Calu3 (cell line): ENCODE results near the gene AMDHD2. TPM values are rescaled to one million over a fixed set of nuclear protein-coding genes. Genes with fewer than 3 reads are reported as not detected.
"Not testable (repeated sequence)": the region's sequence is repeated elsewhere in the genome, so short reads cannot be mapped to it uniquely, and the experiment has no call there.

Source experiments
- BruUV-seq: library from RNA; stranded (reverse); fragments of 400-500 nt; replicated peaks from 2 replicates; lab custom pipeline; 2021; lab: Mats Ljungman, UMichigan
- CTCF ChIA-PET: fragments of 300-600 bp; sonication (Branson Sonifier 250); formaldehyde crosslinking; loops from one replicate; lab custom pipeline; 2022; ENCODE audit warnings: antibody characterized with exemption; lab: Charles Lee
- DNase-seq: peaks from one replicate; pipeline ENCODE4 v3.0.0; 2022
- H3K27ac Mint-ChIP-seq: one replicate; pipeline ENCODE4 v1.8.0; 2022; ENCODE audit warnings: mixed read lengths; ENCODE audit not compliant: unreplicated experiment
- H3K27me3 Mint-ChIP-seq: one replicate; pipeline ENCODE4 v1.8.0; 2022; ENCODE audit warnings: mixed read lengths; ENCODE audit not compliant: unreplicated experiment
- H3K36me3 Mint-ChIP-seq: one replicate; pipeline ENCODE4 v1.8.0; 2022; ENCODE audit warnings: mild to moderate bottlenecking, moderate library complexity, mixed read lengths; ENCODE audit not compliant: insufficient read depth, unreplicated experiment
- H3K4me1 Mint-ChIP-seq: one replicate; pipeline ENCODE4 v1.8.0; 2022; ENCODE audit warnings: mild to moderate bottlenecking, low read depth, mixed read lengths; ENCODE audit not compliant: unreplicated experiment
- H3K4me3 Mint-ChIP-seq: one replicate; pipeline ENCODE4 v1.8.0; 2022; ENCODE audit warnings: mild to moderate bottlenecking, low read depth, moderate library complexity, mixed read lengths; ENCODE audit not compliant: unreplicated experiment
- H3K9me3 Mint-ChIP-seq: one replicate; pipeline ENCODE4 v1.8.0; 2022; ENCODE audit warnings: low read depth, mixed read lengths; ENCODE audit not compliant: unreplicated experiment
- intact Hi-C: fragments of 100-400 bp; cut with micrococcal nuclease; formaldehyde crosslinking; loops from one replicate; pipeline ENCODE4 v1.10.0; 2022; ENCODE audit not compliant: unreplicated experiment
- microRNA-seq: library from miRNA; unstranded; fragments of <30 nt; microRNA quantifications from one replicate; pipeline ENCODE4 v1.2.0, GENCODE V29; 2022
- total RNA-seq: library from RNA; stranded (reverse); gene quantifications from 2 replicates; pipeline ENCODE4 v1.2.3, GENCODE V29; 2022

Gene AMDHD2
- total RNA-seq, 1 experiment from 2014 or later: 60.2 TPM

DNA sequence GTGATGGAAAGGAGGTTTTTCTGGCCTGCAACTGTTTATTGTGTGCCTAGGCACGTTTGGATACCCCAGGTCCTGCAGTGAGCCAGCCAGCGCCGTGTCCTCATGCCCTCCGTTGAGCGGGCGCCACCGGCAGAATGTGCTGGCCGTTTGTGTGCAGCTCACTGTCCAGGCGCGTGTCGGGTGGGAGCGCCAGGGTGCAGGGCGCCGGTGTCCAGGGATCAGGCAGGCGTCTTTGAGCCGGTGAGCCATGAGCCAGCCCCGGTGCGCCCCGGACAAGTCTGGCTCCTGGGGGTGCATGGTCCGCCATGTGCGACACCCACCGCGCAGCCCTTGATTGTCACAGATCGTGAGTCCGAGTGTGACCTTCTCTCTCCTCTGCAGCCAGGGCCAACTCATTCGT is 56.9 kb downstream of the AMDHD2 start:
- H3K9me3 Mint-ChIP-seq, H3K36me3 Mint-ChIP-seq, H3K27me3 Mint-ChIP-seq, H3K4me1 Mint-ChIP-seq, DNase-seq, H3K27ac Mint-ChIP-seq, CTCF ChIA-PET, H3K4me3 Mint-ChIP-seq, intact Hi-C loops, BruUV-seq: not testable (repeated sequence)

DNA sequence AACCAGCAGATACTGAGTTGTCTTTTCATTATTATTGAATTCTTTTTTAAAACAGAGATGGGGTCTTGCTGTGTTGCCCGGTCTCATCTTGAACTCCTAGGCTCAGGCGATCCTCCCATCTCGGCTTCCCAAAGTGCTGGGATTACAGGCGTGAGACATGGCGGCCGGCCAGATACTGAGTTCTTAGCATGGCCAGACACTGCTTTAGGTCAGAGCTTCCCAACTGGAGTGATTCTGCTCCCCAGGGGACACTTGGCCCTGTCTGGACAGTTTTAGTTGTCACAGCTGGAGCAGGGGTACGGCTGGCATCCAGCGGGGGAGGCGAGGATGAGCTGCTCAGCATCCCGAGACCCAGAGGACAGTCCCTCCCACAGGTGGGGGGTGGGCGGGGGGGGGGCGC is 58.7 kb downstream of the AMDHD2 start:
- H3K27me3 Mint-ChIP-seq, H3K4me1 Mint-ChIP-seq, H3K4me3 Mint-ChIP-seq, H3K9me3 Mint-ChIP-seq, H3K27ac Mint-ChIP-seq, H3K36me3 Mint-ChIP-seq, CTCF ChIA-PET, intact Hi-C loops, DNase-seq, BruUV-seq: not testable (repeated sequence)

DNA sequence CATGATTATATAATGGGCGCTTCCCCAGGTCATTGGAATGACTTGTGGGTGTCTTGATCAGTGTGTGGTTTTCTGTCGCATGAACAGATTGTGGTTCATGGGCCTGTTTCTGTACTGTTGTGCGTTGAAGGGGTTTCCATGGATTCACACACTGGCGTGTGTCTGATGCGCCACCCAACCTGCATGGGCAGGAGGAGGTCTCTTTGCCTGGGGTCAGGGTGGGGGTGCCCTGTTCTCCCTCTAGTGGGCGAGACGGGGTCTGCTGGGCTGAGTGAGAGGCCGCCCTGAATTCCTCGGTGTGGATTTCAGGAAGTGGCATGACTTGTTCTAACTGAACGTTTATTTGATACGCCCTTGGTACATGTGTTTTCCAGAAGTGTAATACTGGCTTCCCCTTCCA is 60.0 kb downstream of the AMDHD2 start:
- intact Hi-C loops, CTCF ChIA-PET, BruUV-seq, H3K9me3 Mint-ChIP-seq, DNase-seq, H3K36me3 Mint-ChIP-seq, H3K27me3 Mint-ChIP-seq, H3K4me3 Mint-ChIP-seq, H3K27ac Mint-ChIP-seq, H3K4me1 Mint-ChIP-seq: not testable (repeated sequence)

DNA sequence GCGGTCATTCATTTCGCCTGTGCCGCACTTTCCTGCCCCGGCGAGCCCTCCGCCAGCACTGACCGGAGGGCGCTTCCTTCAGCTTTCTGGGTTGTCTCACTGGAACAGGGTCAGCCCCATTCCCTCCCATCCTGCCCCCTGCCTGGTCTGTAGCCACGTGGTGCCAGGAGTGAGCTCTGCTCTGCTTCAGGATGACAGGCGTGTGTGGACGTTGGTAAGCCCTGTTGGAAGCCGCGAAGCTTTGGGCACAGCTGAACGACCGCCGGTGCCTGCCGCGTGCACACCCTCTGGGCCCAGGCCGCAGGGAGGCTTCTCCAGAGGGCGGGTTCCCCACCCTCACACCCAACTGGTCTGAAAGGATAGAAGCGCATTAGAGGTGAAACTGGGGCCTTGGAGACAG is 60.6 kb downstream of the AMDHD2 start:
- DNase-seq, BruUV-seq, intact Hi-C loops, H3K27ac Mint-ChIP-seq, H3K4me3 Mint-ChIP-seq, H3K4me1 Mint-ChIP-seq, H3K36me3 Mint-ChIP-seq, H3K9me3 Mint-ChIP-seq, CTCF ChIA-PET, H3K27me3 Mint-ChIP-seq: not testable (repeated sequence)

Small RNAs within 50 kb of the gene (microRNA-seq; reads per million reads assigned to microRNA genes)
- gene MIR3178: not detected

Other genes starting within 250 kb of the AMDHD2 start
- 7.6 and 9.6 TPM in 2 replicates for gene ABCA3, start 179.6 kb upstream of the AMDHD2 start, total RNA-seq
- 47.9 and 54.5 TPM in 2 replicates for gene CCNF, start 90.9 kb upstream of the AMDHD2 start, total RNA-seq
- 28.2 and 30.5 TPM in 2 replicates for gene TEDC2, start 60.3 kb upstream of the AMDHD2 start, total RNA-seq
- not detected in 2 replicates for gene NTN3, start 49.1 kb upstream of the AMDHD2 start, total RNA-seq
- gene TBC1D24, start 45.2 kb upstream of the AMDHD2 start, total RNA-seq: 31.3 and 33.3 TPM in 2 replicates
- 260 and 262 TPM in 2 replicates for gene ATP6V0C, start 6.4 kb upstream of the AMDHD2 start, total RNA-seq
- 0.86 and 0.90 TPM in 2 replicates for gene CEMP1, start 11.0 kb downstream of the AMDHD2 start, total RNA-seq
- 57.4 and 62.4 TPM in 2 replicates for gene PDPK1, start 17.6 kb downstream of the AMDHD2 start, total RNA-seq
- 36.6 and 36.7 TPM in 2 replicates for gene KCTD5, start 162.2 kb downstream of the AMDHD2 start, total RNA-seq
- gene PRSS27, start 199.9 kb downstream of the AMDHD2 start, total RNA-seq: 2.0 and 2.4 TPM in 2 replicates
- 870 and 905 TPM in 2 replicates for gene SRRM2, start 232.3 kb downstream of the AMDHD2 start, total RNA-seq